ENCODE measurements around the gene FSHR.

FSHR gene, protein sequence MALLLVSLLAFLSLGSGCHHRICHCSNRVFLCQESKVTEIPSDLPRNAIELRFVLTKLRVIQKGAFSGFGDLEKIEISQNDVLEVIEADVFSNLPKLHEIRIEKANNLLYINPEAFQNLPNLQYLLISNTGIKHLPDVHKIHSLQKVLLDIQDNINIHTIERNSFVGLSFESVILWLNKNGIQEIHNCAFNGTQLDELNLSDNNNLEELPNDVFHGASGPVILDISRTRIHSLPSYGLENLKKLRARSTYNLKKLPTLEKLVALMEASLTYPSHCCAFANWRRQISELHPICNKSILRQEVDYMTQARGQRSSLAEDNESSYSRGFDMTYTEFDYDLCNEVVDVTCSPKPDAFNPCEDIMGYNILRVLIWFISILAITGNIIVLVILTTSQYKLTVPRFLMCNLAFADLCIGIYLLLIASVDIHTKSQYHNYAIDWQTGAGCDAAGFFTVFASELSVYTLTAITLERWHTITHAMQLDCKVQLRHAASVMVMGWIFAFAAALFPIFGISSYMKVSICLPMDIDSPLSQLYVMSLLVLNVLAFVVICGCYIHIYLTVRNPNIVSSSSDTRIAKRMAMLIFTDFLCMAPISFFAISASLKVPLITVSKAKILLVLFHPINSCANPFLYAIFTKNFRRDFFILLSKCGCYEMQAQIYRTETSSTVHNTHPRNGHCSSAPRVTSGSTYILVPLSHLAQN

DNA sequence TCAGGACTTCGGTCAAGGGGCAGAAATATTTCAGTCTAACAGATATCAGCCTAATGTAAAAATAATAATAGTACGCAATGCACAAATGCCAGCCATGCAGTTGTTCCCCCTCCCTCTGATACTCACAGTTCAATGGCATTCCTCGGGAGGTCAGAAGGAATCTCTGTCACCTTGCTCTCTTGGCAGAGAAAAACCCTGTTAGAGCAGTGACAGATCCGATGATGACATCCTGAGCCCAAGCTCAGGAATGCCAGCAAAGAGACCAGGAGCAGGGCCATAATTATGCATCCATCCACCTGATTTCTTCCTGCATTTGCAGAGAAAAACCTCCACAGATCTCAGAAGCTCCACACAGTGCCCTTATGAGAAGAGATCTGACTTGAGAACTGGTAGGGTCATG is at the start of gene FSHR:
FSHR (minus strand) TSS at position 376 of the 400 bp plus-strand sequence; CDS start at position 278, 98 bp downstream.
- no peak for DNase-seq

DNA sequence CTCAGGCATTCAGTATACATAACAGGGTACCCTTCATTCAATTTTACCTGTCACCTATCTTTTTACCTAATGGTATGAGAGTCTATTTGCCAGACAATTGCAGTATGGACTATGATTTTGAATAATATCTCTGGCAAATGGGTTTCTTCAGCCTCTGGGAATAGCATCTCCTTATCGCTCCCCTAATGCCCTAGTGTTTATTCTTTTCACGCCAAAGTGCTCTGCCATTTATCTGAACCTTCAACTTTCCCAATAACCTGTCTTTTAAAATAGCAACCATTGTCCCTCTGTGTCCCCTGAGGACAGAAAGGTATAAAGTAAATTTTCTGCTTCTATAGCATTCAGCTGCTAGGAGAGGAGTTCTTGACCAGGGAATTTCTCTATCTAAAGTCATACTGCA is 45.0 kb upstream of the FSHR start:
- DNase-seq, result no peak

DNA sequence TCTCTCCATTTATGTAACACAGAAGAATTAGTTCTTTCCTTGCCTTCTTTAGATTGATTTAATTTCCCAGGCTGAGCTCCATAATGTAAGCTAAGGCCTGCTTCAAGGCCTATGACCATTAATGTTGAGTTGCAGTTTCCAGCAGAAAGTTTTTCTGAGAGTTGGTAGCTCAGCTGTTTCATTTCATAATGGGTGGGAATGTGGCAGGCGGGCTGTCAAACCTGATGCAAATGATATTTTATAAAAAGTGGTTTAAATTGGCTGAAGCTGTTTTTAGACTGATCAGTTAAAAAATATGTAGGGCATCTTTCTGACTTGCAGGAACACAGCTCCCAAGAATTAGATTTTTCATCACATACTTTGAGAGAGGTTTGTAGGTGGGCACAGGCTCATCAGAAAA is 40.4 kb upstream of the FSHR start:
- no peak for DNase-seq

DNA sequence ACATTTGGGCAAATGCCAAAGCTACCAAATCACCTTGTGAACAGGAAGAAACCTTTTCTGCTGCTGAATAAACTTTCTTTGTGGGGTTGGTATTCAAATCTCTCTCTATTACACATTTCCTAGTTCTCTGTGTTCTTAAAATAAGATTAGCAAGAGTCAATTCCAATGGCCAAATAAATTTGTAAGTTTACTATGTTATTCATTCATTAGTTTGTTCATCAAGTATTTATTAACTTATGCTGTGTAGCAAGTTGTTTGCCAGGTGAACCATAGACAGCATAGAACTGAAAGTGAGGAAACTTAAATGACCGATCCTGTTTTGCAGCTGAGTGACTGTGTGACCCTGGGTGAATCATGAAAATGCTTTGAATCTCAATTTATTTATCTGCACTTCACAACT is 37.7 kb upstream of the FSHR start:
- no peak for DNase-seq

DNA sequence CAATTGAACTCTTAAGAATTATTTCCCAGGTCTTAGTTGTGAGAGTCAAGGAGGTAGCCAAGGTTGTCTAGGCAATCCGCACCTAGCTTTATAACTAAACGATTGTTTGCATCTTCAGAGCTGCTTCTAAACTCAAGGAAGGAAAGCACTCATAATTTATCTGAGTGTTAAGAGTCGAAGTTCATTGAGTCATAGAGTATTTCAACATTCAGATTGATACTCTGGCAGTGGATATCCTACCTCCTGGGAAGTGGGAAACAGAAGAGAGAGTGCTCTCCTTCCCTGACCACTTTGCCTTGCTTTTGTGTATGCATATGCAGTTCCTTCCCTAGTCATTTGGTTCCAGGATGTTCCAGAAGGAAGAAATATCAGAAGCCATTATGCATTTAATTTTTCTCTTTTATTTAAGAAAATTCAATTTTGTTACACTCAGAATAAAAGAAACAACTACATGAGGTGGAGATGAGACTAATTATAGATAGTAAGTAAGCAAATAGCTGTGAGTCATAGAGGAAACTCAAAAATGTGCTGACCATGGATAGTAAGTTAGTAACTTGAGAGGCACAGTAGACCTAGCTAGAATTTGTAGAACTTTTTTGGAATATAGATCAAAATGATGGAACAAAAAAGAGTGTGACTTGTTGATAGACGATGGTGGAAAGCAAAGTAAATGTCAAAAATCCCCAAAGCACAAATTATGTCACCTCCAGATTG is 35.4 kb upstream of the FSHR start:
- no peak for DNase-seq

DNA sequence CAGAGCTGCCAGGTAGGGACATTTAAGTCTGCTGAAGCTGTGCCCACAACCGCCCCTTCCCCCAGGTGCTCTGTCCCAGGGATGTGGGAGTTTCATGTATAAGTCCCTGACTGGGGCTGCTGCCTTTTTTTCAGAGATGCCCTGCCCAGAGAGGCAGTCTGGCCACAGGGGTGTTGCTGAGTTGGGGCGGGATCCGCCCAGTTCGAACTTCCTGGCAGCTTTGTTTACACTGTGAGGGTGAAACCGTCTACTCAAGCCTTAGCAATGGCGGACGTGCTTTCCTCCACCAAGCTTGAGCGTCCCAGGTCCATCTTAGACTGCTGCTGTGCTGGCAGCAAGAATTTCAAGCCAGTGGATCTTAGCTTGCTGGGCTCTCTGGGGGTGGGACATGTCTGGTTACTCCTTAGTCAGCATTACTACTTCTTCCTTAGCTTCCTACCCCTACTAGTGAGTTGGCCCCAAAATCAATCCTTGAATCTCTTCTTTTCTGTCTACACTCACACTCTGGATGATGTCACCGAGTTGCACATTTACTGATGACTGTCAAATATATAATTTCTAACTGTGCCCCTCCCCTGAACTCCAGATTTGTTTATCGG is 31.8 kb upstream of the FSHR start:
- DNase-seq, result no peak

DNA sequence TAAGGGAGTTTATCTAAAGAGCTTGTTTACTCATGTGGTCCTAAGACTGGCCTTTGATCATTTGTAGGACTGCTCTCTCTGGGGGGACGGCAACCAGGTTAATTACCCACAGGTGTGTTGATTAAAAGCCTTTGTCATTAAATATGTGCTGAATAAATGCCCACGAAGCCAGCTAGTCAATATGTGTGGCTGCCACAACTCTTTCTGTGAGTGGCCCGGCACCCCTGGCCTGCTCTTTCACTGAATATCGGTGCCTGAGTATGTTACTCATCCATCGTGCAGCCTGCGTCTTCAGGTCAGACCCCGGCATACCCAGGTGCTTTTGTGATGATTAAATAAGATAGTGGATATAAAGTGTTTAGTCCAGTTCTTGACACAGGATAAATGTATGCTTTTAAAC is 24.3 kb upstream of the FSHR start:
- no peak for DNase-seq

DNA sequence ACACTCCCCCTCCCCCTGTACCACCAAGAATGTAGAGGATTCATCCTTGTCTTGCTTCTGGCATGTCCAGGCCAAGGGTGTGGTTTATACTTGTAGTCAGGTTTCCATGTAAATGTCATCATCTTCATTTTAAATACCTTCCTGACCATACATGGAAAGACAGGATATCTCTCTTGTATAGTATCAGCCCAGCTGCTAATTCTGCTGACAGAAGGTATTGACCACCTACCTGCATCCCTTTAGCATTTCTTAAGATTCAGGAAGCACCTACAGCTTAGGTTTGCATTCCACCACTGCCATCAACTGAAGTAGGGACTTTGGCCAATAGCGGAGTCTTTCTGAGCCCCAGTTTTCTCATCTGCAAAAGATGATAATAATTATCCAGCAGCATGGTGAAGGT is 22.9 kb upstream of the FSHR start:
- DNase-seq, result no peak

DNA sequence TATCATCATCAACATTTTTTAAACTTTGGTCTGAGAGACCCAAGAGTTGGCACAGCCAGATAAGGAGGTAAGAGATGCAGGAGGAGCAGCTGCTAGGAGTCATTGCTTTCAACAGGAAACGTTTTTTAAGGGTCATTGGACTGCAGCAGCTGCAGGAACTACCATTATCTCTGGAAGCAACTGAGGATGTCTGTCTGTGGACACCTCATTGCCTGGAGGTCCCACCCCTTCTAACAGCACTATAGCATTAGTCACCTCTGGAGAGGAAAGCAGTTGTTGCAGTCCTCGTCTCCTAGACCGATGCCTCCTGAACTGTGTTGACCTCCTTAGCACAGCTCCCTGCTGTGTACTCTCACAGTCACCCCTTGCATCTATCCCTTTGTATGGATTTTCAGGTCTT is 21.5 kb upstream of the FSHR start:
- no peak for DNase-seq

DNA sequence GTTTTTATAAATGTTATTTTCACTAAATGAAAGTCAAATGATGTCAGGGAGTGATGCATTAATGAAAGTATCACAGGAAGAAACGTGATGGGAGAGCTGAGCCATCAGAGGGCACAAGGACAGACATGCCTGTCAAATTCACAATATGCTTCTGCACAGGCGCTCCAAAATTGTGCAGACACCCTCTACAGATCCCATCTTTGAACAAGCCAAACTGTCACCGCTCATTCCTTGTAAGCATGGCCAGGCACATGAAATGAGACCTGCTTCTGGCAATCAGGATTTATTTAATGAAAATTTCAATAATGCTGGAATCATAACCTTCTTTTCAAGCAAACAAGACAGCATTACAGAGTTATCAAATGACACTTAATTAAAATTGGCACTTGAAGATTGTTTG is 20.4 kb upstream of the FSHR start:
- no peak for DNase-seq

DNA sequence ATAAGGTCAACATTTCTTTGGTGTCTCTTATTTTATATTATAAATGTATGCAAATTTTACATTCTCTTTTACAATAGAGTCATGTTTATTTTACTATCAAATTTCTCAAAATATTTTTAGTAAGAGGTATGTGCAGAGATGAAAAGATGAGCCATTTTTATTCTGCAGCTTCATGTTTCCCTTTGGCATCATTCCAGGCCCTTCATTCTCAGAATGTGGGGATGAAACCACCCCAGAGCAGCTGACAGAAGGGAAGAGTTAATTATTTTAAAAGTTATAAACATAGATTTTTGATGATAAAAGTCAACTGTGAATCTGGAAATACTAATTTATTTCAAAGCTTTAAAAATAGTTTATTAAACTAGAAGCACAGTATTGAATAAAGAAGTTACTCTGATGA is 12.8 kb upstream of the FSHR start:
- no peak for DNase-seq

DNA sequence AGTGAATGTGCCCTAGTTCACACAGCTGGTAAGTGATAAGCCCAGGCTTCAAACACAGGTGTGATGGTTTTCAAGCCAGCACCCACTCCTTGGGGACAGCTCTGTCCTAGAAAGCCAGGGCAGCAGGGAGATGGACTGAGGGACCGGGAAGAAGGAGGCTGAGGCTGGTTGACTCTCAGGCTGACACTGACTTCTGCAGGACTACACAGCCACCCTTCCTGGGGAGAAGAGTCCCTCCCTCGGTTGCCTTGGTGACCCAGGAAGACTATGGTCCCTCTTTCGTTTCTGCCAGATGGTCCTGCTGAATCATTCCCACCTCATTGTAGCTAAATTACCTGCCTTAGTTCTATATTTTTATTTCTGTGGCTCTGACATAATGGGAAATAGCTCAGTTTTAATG is 11.3 kb upstream of the FSHR start:
- no peak for DNase-seq

DNA sequence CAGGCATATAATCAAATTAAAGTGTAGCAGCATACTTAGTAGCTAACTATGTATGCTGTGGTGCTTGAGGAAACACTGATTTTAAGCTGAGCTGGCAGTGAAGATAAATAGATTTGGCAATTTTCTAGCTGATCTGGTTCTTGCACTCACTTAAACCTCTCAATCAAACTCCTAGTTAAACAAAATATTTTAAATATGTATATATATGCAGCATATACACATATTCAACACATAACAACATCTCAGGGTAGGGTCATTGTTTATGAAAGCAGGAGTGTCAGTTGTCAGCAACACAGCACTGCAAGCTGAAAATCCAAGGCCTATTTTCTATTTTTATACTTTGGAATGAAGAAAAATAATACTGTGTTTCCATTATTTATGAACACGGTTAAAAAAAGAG is 10.4 kb upstream of the FSHR start:
- DNase-seq, result no peak

DNA sequence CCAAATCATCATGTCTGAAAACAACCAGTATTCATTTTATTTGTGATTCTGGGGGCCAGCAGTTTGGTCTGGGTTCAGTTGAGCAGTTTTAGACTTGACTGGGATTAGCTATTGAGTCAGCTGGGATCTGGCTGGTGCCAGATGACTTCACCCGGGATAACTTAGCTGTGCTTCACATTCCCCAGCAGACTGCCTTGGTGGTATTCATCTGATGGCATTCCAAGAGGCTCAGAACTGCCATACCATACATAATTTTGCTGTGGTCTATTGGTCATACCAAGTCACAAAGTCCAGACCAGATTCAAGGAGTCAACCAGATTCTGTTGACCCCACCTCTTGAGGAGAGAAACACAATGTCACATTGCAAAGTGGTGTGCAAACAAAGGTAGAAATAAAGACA is 7.8 kb upstream of the FSHR start:
- DNase-seq, result no peak

DNA sequence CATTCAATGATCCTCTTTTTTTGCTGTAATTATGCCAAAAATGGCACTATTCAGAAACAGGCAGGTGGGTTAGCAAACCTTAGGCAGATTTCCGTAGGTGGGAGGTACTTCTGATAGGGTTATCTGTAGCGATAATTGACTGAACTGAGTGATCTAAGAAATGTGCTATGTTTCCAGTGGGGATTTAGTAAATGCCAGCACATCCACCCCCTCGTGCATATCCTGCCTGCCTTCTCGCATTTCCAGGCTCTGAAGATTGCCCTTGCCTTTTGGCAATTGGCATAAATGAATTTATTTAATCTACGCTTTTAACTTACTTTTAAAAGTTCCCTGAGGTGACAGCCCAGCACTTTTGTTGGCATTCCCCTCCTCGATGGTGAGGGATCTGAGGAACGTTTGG is 576 bp upstream of the FSHR start:
- no peak for DNase-seq

DNA sequence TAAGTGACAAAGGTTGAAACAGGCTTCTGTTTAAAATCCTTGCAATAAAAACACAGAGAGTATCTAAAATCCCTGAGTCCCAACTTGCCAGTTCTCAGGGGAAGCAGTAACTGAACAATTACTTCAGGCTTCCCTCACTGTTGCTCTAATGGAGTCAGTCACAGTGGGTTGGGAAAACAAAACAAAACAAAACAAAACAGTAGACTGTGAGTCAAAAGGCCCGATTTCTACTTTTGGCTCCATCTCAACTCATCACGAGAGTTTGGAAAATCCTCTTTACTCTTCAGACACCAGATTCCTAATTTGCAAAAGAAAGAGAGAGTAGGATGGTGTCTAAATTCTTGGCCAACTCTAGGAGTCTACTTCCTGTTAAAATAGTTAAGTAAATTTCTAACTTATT is 1.1 kb downstream of the FSHR start:
- DNase-seq, result no peak

DNA sequence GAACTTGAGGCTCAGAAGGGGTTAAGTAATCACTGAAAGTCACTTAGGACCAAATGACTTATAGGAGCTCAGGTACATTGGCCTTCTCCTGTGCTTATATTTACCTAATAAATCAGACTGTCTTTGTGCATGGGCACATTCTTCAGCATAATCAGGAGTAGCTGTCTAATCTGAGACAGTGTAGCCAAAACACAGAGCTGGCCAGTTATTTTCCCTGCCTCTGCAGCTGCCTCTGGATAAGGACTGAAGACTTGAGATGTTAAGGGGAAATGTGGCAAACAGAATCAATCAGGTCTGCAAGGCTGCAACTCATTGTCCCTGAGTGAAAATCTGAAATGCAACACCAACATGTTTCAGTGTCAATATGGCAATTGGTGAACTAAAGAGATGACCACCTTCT is 1.5 kb downstream of the FSHR start:
- no peak for DNase-seq

DNA sequence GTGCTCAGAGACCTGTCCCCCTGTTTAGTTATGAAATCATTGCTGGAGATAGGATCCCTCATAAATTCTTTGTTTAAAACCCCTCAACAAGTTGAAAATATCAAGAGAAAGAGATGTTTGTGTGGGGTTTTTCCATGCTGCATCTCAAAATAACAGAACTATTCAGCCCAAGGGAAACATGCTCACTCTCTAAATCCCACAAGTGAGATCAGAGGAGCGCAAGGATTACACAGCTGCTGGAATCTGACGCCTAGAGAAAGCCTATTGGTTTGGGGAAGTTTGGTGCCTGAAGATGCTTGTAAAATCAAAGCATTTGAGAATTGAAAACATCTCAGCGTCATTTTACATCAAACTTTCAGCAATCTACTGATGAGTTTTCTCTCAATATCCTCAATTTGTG is 7.9 kb downstream of the FSHR start:
- DNase-seq, result no peak

DNA sequence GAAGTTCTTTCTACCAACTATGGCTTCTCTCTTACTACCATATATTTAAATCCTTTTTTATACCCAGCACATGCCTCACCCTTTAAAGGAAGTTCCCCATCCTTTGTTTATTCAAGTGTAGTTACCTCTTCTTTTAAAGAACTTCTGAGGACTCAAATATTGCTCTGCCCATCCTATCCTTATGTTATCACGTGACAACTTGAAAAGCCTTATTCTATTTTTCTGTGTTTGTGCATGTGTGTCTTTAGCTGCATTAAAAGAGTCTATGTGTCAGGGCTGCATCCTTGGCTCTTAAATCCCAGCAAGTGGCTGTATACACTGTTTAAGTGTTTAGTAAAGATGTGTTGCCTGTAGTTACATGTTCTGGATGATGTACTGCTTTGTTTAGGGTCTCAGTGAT is 22.5 kb downstream of the FSHR start:
- no peak for DNase-seq

DNA sequence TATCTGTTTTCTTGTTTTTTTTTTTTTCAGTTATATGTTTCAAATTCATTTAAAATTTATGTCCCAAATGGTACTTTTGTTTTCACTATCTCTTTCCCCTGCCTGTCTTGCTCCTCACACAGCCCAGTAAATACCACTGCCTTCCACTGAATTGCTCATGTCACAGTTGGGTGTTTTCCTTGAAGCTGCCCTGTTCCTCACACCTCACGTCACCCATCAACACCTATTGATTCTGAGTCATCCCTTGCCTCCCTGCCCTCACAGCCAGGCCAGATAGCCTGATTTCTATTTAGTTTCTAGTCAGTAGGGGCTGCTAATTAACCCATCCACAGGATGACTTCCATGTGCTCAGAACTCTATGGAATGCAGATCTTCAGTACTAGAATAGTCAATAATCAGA is 25.3 kb downstream of the FSHR start:
- DNase-seq, result no peak

DNA sequence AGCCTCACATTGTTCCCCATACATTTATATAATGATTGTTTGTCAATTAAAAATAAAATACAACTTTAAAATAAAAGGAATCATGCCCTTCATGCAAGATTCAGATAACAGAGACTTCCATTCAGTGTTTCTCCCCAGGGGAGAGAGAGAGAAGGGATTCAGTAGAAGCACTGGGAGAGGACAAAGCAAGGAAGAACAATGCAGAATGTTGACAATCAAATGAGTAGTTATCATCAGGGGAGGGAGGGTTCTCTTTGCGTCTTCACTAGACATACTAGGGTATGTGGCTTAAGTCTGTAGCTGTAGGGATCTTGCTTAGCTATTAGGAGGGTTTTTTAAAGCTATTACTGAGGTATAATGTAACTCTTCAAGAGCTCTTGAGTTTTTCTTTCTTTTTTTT is 30.7 kb downstream of the FSHR start:
- DNase-seq, result no peak

DNA sequence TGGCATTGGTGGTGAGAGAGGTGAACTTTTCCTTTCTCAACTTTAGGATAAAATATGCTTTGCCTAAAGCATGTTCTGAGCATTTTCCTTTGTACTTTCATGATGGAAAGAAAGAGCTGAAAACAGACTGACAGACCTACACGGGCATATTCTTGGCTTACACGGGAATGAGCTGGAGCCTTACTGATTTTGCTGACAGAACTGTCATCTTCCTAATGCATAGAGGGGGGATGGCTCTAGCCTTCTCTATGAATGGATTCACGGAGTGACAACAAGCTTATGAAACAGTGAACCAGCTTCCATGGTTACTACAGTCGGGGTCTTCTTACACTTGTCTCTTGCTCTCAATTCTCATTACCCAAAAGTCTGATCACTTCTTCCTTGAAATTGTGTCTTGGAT is 32.2 kb downstream of the FSHR start:
- no peak for DNase-seq

DNA sequence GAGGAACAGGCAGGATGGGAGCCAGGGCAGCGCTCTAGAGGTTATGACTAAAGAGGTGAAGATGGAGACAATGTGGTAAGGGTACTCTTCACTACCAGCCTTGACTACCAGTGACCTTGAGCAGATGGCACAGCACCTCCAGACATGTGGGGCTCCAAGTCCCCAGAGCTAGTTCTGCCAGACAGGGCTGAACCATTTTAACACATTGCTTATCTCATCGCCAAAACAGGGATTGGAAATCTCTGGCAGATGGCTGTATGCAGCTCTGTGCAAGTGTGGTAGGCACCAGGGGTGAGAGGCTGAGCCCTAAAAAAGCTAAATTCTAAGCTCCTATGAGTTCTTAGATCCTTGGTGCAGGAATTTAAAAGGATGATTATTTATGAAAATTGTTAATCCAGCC is 41.3 kb downstream of the FSHR start:
- no peak for DNase-seq

DNA sequence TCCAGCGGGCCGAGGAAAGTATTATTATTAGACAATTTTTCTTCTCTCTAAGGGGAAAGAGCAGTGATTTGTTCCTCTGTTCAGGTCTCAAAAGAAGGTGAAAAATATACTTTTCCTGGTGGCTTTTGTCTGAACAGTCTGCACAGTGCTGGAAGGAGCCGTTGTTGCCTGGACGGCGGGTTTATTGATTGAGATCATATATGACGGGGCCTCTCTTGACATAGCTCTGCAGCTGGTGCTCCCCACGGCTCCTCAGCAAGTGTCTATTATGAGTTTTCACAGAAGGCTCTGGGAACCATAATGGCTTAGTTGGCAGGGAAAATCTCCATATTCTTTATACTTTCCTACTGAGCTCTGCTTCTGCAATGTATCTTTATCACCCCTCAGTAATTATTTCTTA is 42.9 kb downstream of the FSHR start:
- DNase-seq, result no peak
